IMR-90 (cell line): ENCODE data around the gene FBXO44. TPM values are rescaled to one million over a fixed set of nuclear protein-coding genes. Genes with fewer than 3 reads are reported as not detected.

Experiments used
- ATAC-seq: fragments of 200-7000 bp; cut with Tn5 transposase; 2 replicates; pipeline ENCODE4 v1.9.1; 2020; ENCODE audit warnings: low read depth, mild to moderate bottlenecking, moderate library complexity
- BruUV-seq: library from RNA; stranded (reverse); fragments of 400-500 nt; replicated peaks from 2 replicates; lab custom pipeline; 2021; lab: Mats Ljungman, UMichigan
- CTCF ChIA-PET: fragments of 300-600 bp; formaldehyde crosslinking; extraction: SDS; loops from one replicate; lab custom pipeline; 2021; ENCODE audit warnings: antibody characterized with exemption; lab: Yijun Ruan, JAX
- POLR2A ChIA-PET: fragments of 300-600 bp; sonication (Branson Sonifier 250); formaldehyde crosslinking; loops from one replicate; lab custom pipeline; 2022; ENCODE audit warnings: antibody characterized with exemption; ENCODE audit not compliant: unreplicated experiment; lab: Charles Lee
- DNase-seq: peaks from one replicate; pipeline ENCODE4 v3.0.0; 2013
- H2AFZ ChIP-seq: replicated peaks from 2 replicates; pipeline ENCODE3; 2013; ENCODE audit warnings: low read length, mild to moderate bottlenecking; ENCODE audit not compliant: poor library complexity
- H2AK5ac ChIP-seq: 2 replicates; pipeline ENCODE4 v1.6.1; 2013; ENCODE audit warnings: low read depth, low read length, inconsistent platforms
- H2AK9ac ChIP-seq: replicated peaks from 2 replicates; pipeline ENCODE3; 2013; ENCODE audit warnings: mild to moderate bottlenecking, low read depth, low read length, moderate library complexity; ENCODE audit not compliant: poor library complexity
- H2BK120ac ChIP-seq: 2 replicates; pipeline ENCODE4 v1.6.1; 2013; ENCODE audit warnings: low read depth, low read length, inconsistent platforms
- H2BK15ac ChIP-seq: 3 replicates; pipeline ENCODE4 v1.6.1; 2013; ENCODE audit warnings: low read depth, low read length, inconsistent platforms
- H2BK20ac ChIP-seq: 2 replicates; pipeline ENCODE4 v1.6.1; 2013; ENCODE audit warnings: low read depth, mild to moderate bottlenecking, inconsistent platforms, low read length, moderate library complexity
- H2BK5ac ChIP-seq: 2 replicates; pipeline ENCODE4 v1.6.1; 2013; ENCODE audit warnings: mild to moderate bottlenecking, low read depth, low read length, inconsistent platforms; ENCODE audit not compliant: poor library complexity, severe bottlenecking
- H3K14ac ChIP-seq: replicated peaks from 2 replicates; pipeline ENCODE4 v1.6.1; 2013; ENCODE audit warnings: low read depth, low read length, inconsistent platforms
- H3K18ac ChIP-seq: 2 replicates; pipeline ENCODE4 v1.6.1; 2013; ENCODE audit warnings: low read depth, low read length, control low read depth
- H3K23ac ChIP-seq: 2 replicates; pipeline ENCODE4 v1.6.1; 2013; ENCODE audit warnings: low read depth, low read length, inconsistent platforms
- H3K27ac ChIP-seq: 2 replicates; pipeline ENCODE4 v1.5.1; 2013; ENCODE audit warnings: mild to moderate bottlenecking, control low read depth, low read length; ENCODE audit not compliant: insufficient read depth
- H3K27me3 ChIP-seq: 2 replicates; pipeline ENCODE4 v1.6.1; 2013; ENCODE audit warnings: low read length; ENCODE audit not compliant: control insufficient read depth, insufficient read depth
- H3K36me3 ChIP-seq: 2 replicates; pipeline ENCODE4 v1.6.1; 2013; ENCODE audit warnings: low read length, mixed read lengths; ENCODE audit not compliant: control insufficient read depth, insufficient read depth
- H3K4ac ChIP-seq: 2 replicates; pipeline ENCODE4 v1.6.1; 2013; ENCODE audit warnings: low read depth, low read length, inconsistent platforms
- H3K4me1 ChIP-seq: 2 replicates; pipeline ENCODE4 v1.6.1; 2013; ENCODE audit warnings: low read length, mixed read lengths; ENCODE audit not compliant: control insufficient read depth, insufficient read depth
- H3K4me2 ChIP-seq: 2 replicates; pipeline ENCODE4 v1.6.1; 2013; ENCODE audit warnings: low read depth, mild to moderate bottlenecking, control low read depth, low read length, moderate library complexity
- H3K4me3 ChIP-seq: 2 replicates; pipeline ENCODE4 v1.5.1; 2013; ENCODE audit warnings: low read depth, mild to moderate bottlenecking, control low read depth, low read length, moderate library complexity; ENCODE audit not compliant: insufficient read depth
- H3K56ac ChIP-seq: 2 replicates; pipeline ENCODE4 v1.6.1; 2013; ENCODE audit warnings: low read length, inconsistent platforms; ENCODE audit not compliant: insufficient read depth; ENCODE audit errors: extremely low read depth
- H3K79me1 ChIP-seq, 2 experiments: 2 replicates each; pipeline ENCODE4 v1.6.1; 2013; ENCODE audit warnings: low read length in 2 of 2, inconsistent platforms in 1 of 2, low read depth in 1 of 2
- H3K9ac ChIP-seq: 2 replicates; pipeline ENCODE4 v1.6.1; 2013; ENCODE audit warnings: low read depth, low read length, control low read depth
- H3K9me1 ChIP-seq: 2 replicates; pipeline ENCODE4 v1.6.1; 2013; ENCODE audit warnings: low read length, inconsistent platforms; ENCODE audit not compliant: insufficient read depth
- H3K9me3 ChIP-seq: 2 replicates; pipeline ENCODE4 v1.6.1; 2013; ENCODE audit warnings: low read length; ENCODE audit not compliant: control insufficient read depth, insufficient read depth
- H4K20me1 ChIP-seq: 2 replicates; pipeline ENCODE4 v1.6.1; 2013; ENCODE audit warnings: low read length, inconsistent platforms; ENCODE audit not compliant: insufficient read depth
- H4K5ac ChIP-seq: 2 replicates; pipeline ENCODE4 v1.6.1; 2013; ENCODE audit warnings: mild to moderate bottlenecking, low read depth, low read length, control low read depth
- H4K8ac ChIP-seq, 2 experiments: 2 replicates each; pipeline ENCODE4 v1.6.1; 2013; ENCODE audit warnings: low read depth in 2 of 2, low read length in 2 of 2, control low read depth in 1 of 2, inconsistent platforms in 1 of 2
- H4K91ac ChIP-seq: 2 replicates; pipeline ENCODE4 v1.6.1; 2013; ENCODE audit warnings: low read depth, low read length, inconsistent platforms; ENCODE audit not compliant: insufficient read depth
- BHLHE40 ChIP-seq: fragments of 150-350 bp; IDR thresholded peaks from 2 replicates; pipeline ENCODE4 v1.6.1; 2016; ENCODE audit warnings: mild to moderate bottlenecking, low read depth, low read length
- CHD1 ChIP-seq: IDR thresholded peaks from 2 replicates; pipeline ENCODE4 v1.6.1; 2012; ENCODE audit warnings: low read depth, low read length, improper control_type of control experiment
- MAFK ChIP-seq: IDR thresholded peaks from 2 replicates; pipeline ENCODE4 v1.6.1; 2012; ENCODE audit warnings: low read depth, low read length, improper control_type of control experiment
- POLR2A ChIP-seq: IDR thresholded peaks from 2 replicates; pipeline ENCODE4 v1.6.1; 2012; ENCODE audit warnings: mild to moderate bottlenecking, low read depth, low read length
- RAD21 ChIP-seq: IDR thresholded peaks from 2 replicates; pipeline ENCODE4 v1.6.1; 2012; ENCODE audit warnings: low read length, improper control_type of control experiment
- RFX5 ChIP-seq: IDR thresholded peaks from 2 replicates; pipeline ENCODE4 v1.8.0; 2012; ENCODE audit warnings: low read depth, mild to moderate bottlenecking, low read length, moderate library complexity
- SMC3 ChIP-seq: fragments of 150-350 bp; IDR thresholded peaks from 2 replicates; pipeline ENCODE4 v1.6.1; 2016; ENCODE audit warnings: low read depth, mild to moderate bottlenecking, antibody characterized with exemption, low read length, moderate library complexity
- WGBS, 2 experiments: methylation state at CpG; one replicate each; pipeline versions ENCODE4 v1.1.5 to v1.1.7; 2013; ENCODE audit warnings: missing lambda C conversion rate in 2 of 2; ENCODE audit not compliant: insufficient read length in 1 of 2; ENCODE audit errors: extremely low coverage in 2 of 2; 5-methylcytosine and 5-hydroxymethylcytosine counted together
- dilution Hi-C: fragments of 300-500 bp; cut with HindIII; formaldehyde crosslinking; loops from one replicate; pipeline ENCODE4 v1.14.3; 2018; ENCODE audit warnings: low sequenced_read_pairs; ENCODE audit not compliant: unreplicated experiment
- in situ Hi-C: fragments of 300-500 bp; cut with MboI; formaldehyde crosslinking; loops from 3 replicates; pipeline ENCODE4 v1.14.3; 2019; ENCODE audit warnings: low sequenced_read_pairs, inconsistent platforms, mixed read lengths
- intact Hi-C: fragments of 100-400 bp; cut with micrococcal nuclease; formaldehyde crosslinking; loops from 2 replicates; pipeline ENCODE4 v1.10.0; 2022
- polyA plus RNA-seq, 3 experiments: library from polyadenylated mRNA; depleted of rRNA; stranded (reverse); fragments of >200 nt; gene quantifications; 2 replicates each; pipeline ENCODE4 v1.2.3, GENCODE V29; 2012; ENCODE audit warnings: low replicate concordance in 1 of 3
- total RNA-seq: library from RNA; depleted of rRNA; stranded (reverse); fragments of >200 nt; gene quantifications from 2 replicates; pipeline ENCODE4 v1.2.3, GENCODE V29; 2012
- TF ChIP-seq, protein P1 (sequence below): fragments of 150-350 bp; IDR thresholded peaks from 2 replicates; pipeline ENCODE4 v1.6.1; 2017; ENCODE audit warnings: mild to moderate bottlenecking, antibody characterized with exemption, low read length, low read depth
- TF ChIP-seq, protein P2 (sequence below): conservative IDR thresholded peaks from 2 replicates; pipeline ENCODE4 v1.5.1; 2012; ENCODE audit warnings: mild to moderate bottlenecking, low read depth, low read length, improper control_type of control experiment

FBXO44 gene
- total and polyA plus RNA-seq, 2 of the 4 experiments (the other 2 are of a cell fraction) = 9.3 to 25.5 TPM

DNA sequence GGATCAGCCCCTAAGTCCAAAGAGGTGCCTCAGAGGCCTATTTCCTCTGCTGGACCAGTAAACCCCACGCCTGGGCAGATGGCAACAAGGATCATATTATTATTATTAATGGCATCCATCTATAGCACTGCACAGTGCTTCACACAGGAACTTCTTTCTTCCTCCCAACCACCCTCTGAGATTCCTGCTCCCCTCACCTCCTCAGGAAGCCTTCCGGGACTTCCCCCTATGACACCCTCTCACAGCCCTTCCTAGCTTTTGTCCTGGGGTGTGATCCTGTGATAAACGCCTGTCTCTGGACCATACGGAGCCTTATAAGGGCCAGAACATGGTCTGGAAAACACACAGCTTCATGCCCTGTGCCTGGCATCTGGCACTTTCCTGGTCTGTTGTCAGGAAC lies 3.7 kb upstream of the FBXO44 start:
- Histone ChIP-seq H2BK15ac (no peak overlapping the region), H2AK9ac (no peak overlapping the region), H4K5ac (no peak overlapping the region), H3K36me3 (peaks cover 2% of the 10 kb centered on the region; the same call in 1 of the 2 replicates), H2AFZ (no peak overlapping the region), H2BK120ac (no peak overlapping the region), H3K56ac (no peak overlapping the region), H4K8ac (no peak overlapping the region), H3K27ac (no peak overlapping the region), H3K9me3 (no peaks in the 10 kb centered on the region), H3K9ac (no peak overlapping the region), H3K18ac (no peak overlapping the region), H3K4me1 (no peaks in the 10 kb centered on the region; the same call in 1 of the 2 replicates), H4K91ac (no peak overlapping the region), H2AK5ac (no peak overlapping the region), H3K4ac (no peak overlapping the region), H3K79me1 (peaks cover 0 to 4% of the 10 kb centered on the region in 2 experiments; a peak in 1 of 4 replicates), H3K14ac (no peak overlapping the region), H4K20me1 (no peaks in the 10 kb centered on the region; the same call in 1 of the 2 replicates), H3K4me3 (no peak overlapping the region), H3K9me1 (no peaks in the 10 kb centered on the region), H3K23ac (no peak overlapping the region), H3K4me2 (no peak overlapping the region), H3K27me3 (peaks cover 24% of the 10 kb centered on the region), H2BK5ac (no peak overlapping the region), H2BK20ac (no peak overlapping the region)
- no peak for DNase-seq
- no TSS peak for BruUV-seq
- no peak for TF ChIP-seq CHD1
- TF ChIP-seq, protein P1, sequence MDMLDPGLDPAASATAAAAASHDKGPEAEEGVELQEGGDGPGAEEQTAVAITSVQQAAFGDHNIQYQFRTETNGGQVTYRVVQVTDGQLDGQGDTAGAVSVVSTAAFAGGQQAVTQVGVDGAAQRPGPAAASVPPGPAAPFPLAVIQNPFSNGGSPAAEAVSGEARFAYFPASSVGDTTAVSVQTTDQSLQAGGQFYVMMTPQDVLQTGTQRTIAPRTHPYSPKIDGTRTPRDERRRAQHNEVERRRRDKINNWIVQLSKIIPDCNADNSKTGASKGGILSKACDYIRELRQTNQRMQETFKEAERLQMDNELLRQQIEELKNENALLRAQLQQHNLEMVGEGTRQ = no peak
- TF ChIP-seq SMC3 = no peak
- no peak for TF ChIP-seq BHLHE40
- TF ChIP-seq RAD21 = no peak
- TF ChIP-seq POLR2A = no peak
- TF ChIP-seq RFX5 = no peak
- TF ChIP-seq MAFK = no peak
- TF ChIP-seq, protein P2, sequence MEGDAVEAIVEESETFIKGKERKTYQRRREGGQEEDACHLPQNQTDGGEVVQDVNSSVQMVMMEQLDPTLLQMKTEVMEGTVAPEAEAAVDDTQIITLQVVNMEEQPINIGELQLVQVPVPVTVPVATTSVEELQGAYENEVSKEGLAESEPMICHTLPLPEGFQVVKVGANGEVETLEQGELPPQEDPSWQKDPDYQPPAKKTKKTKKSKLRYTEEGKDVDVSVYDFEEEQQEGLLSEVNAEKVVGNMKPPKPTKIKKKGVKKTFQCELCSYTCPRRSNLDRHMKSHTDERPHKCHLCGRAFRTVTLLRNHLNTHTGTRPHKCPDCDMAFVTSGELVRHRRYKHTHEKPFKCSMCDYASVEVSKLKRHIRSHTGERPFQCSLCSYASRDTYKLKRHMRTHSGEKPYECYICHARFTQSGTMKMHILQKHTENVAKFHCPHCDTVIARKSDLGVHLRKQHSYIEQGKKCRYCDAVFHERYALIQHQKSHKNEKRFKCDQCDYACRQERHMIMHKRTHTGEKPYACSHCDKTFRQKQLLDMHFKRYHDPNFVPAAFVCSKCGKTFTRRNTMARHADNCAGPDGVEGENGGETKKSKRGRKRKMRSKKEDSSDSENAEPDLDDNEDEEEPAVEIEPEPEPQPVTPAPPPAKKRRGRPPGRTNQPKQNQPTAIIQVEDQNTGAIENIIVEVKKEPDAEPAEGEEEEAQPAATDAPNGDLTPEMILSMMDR = no peak
- dilution Hi-C loops (no loop called here), intact Hi-C loops (loop anchor here (1.0 to 10.0 kb wide), 2 partner anchors 68 to 254 kb away; no protein-coding TSS in a partner anchor), in situ Hi-C loops (no loop called here)
- POLR2A ChIA-PET = no interaction called here
- CTCF ChIA-PET = interaction anchor here (1.0 to 1.7 kb wide), 3 partner anchors 69 to 614 kb away, joined by 3 to 9 read pairs (median 4); no protein-coding TSS in a partner anchor
- no peak for ATAC-seq
- WGBS, 2 experiments = 85% methylated on average over 2 of the region's 4 CpGs; no CpG with 5 or more reads in 1 of the 2 experiments
